ENCODE results near the gene KIF20A. TPM values are rescaled to one million over a fixed set of nuclear protein-coding genes. Genes with fewer than 3 reads are reported as not detected.

KIF20A gene
- total RNA-seq, result 10 to 100 TPM in 1 of 3 donors, 1 to 10 TPM in 2; 1.4 to 12.9 (median 2.8) TPM
- long read RNA-seq, donor 1, result 0 reads
- long read RNA-seq, donor 2, partial matches to known transcripts, result 0 of 3 reads
- long read RNA-seq, donor 2, other reads (novel, unspliced or antisense), result 0 of 3 reads

DNA sequence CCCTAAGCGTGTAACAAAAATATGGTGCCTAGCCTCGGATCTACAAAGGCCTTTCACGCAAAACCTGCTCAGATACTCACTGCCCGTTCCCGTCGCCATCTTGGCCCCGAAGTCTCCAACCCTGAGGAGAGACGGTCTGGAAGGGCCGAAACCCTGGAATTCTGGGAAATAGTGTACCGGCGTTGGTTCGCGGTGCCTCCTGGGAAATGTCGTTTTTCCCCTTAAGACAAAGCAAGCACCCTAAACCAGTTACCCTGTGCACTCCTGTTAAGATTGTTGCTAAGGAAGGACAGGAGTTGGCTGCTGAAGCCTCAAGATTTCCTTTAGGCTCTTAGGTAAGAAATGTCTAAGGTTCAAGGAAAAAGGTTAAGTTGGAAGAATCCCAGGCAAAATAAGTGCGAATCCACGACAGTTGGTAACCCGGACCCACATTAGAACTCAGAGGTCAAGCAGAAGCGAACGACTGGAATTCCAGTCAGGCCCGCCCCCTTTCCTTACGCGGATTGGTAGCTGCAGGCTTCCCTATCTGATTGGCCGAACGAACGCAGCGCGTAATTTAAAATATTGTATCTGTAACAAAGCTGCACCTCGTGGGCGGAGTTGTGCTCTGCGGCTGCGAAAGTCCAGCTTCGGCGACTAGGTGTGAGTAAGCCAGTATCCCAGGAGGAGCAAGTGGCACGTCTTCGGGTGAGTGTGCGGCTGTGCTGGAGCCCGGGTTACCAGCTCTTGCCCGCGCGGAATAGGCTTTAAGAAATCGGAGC, at the start of gene KIF20A, which contains the start of gene BRD8:
Gene KIF20A (plus strand): TSS at position 597 of the 761 bp plus-strand sequence. CDS start 569 bp downstream, outside the sequence.
Gene BRD8 (minus strand): TSS at position 115 of the 761 bp plus-strand sequence. CDS start 16 bp downstream, at position 99.
- DNase-seq (peak; percentile 92 to 99 (median 96)), ATAC-seq (peak; percentile 96)
- Histone ChIP-seq H3K9me3 (no peaks in the 10 kb centered on the region), H3K4me1 (ENCODE audit: low read depth) (peaks cover 19% of the 10 kb centered on the region), H3K4me3 (peak within 1 kb of the TSS; percentile 88), H3K36me3 (ENCODE audit: low read depth) (no peaks in the 10 kb centered on the region)
- TF ChIP-seq, protein P1, sequence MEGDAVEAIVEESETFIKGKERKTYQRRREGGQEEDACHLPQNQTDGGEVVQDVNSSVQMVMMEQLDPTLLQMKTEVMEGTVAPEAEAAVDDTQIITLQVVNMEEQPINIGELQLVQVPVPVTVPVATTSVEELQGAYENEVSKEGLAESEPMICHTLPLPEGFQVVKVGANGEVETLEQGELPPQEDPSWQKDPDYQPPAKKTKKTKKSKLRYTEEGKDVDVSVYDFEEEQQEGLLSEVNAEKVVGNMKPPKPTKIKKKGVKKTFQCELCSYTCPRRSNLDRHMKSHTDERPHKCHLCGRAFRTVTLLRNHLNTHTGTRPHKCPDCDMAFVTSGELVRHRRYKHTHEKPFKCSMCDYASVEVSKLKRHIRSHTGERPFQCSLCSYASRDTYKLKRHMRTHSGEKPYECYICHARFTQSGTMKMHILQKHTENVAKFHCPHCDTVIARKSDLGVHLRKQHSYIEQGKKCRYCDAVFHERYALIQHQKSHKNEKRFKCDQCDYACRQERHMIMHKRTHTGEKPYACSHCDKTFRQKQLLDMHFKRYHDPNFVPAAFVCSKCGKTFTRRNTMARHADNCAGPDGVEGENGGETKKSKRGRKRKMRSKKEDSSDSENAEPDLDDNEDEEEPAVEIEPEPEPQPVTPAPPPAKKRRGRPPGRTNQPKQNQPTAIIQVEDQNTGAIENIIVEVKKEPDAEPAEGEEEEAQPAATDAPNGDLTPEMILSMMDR (IDR thresholded peaks at IDR 0.05), result no peak
- intact Hi-C loops (cut with DNase I, micrococcal nuclease), result no loop called here

DNA sequence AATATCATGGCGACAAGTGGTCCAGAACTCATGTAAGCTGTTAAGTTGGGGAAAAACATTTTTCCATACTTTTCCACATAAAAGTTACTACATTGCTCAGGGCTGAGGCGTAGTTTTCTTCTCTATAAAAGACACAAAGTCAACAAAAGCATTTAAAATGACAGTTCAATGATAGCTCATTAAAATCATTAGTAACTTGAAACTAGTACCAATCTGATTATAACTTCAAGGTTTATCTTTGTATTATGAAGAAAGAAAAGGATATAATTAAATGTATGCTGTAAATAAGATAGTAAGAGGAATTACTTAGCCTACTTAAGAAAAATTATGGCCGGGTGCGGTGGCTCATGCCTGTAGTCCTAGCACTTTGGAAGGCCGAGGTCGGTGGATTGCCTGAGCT, 49.6 kb upstream of the KIF20A start:
- Histone ChIP-seq H3K9me3 (no peaks in the 10 kb centered on the region), H3K4me1 (ENCODE audit: low read depth) (no peaks in the 10 kb centered on the region), H3K4me3 (no peak overlapping the region), H3K36me3 (ENCODE audit: low read depth) (no peaks in the 10 kb centered on the region)
- DNase-seq (no peak), ATAC-seq (no peak)
- intact Hi-C loops (cut with DNase I, micrococcal nuclease), result no loop called here
- TF ChIP-seq, protein P1 (IDR thresholded peaks at IDR 0.05), result no peak

DNA sequence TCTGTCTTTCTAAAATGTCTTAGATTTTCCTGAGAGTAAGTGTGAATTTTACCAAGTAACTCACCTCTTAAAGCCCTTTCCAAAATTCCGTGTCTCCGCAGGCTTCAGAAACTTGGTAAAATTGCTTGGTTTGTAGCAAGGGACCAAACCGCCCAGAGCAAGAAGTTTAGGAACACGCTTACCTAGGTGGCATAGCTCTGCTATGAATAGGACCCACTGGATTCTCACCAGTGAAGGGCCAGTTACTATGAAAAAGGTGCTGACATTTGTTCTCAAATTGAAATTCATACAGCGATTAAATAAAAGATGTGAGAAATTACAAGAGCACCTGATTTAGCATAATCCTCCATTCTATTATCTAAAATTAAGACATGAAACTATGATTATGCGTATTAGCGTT, 46.4 kb upstream of the KIF20A start:
- intact Hi-C loops (cut with DNase I, micrococcal nuclease), result loop anchor here (2.0 to 5.0 kb wide), 2 partner anchors 55 to 56 kb away; no protein-coding TSS in a partner anchor
- no peak for ATAC-seq
- H3K4me1 ChIP-seq (ENCODE audit: low read depth), result no peaks in the 10 kb centered on the region
- TF ChIP-seq, protein P1 (IDR thresholded peaks at IDR 0.05), result no peak
- no peak for DNase-seq
- H3K9me3 ChIP-seq, result no peaks in the 10 kb centered on the region
- no peaks in the 10 kb centered on the region for H3K36me3 ChIP-seq (ENCODE audit: low read depth)
- no peak overlapping the region for H3K4me3 ChIP-seq

DNA sequence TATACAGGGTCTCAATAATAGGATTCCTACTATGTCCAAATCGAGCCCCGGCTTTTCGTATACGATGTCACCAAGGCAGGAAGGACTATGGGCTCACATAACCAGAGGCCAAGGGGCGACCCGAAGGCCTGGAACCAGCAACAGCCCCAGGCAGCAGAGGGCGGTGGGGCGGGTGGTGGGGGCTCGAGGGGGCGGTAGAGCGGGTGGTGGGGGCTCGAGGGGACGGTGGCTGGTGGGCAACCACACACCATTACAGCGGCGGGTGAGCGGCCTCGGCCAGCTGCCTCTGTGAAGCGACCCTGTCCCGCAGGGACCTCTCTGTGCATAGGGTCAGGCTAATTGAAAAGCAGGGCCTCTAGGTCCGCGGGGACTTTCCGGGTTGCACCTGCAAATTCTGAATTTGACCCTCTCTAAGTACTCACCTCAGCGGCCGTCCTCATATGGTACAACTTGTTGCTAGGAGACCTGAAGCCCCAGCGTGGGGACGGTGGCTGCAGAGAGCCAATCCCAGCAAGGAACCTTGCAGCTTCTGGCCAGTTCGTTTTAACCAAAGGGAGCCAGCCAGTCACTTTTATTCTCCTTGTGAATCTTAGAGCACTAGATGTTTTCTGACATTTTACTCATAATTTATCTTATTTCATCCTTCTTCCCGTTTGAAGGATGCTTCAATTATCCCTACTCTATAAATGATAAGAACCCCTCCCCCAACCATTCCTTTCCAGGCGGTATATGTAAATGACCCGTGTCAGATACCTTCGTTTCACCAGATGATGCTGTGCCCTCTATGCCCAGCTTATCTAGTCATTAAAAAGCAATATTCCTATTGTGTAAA, 39.7 kb upstream of the KIF20A start, which contains the start of gene NME5:
Gene NME5 (minus strand): TSS at position 480 of the 832 bp plus-strand sequence. CDS start 648 bp downstream, outside the sequence.
- peak; percentile 61 to 63 (median 61) for DNase-seq
- H3K9me3 ChIP-seq, result no peaks in the 10 kb centered on the region
- H3K4me3 ChIP-seq, result no peak within 1 kb of the TSS
- TF ChIP-seq, protein P1 (IDR thresholded peaks at IDR 0.05), result no peak
- H3K4me1 ChIP-seq (ENCODE audit: low read depth), result no peaks in the 10 kb centered on the region
- intact Hi-C loops (cut with DNase I, micrococcal nuclease), result no loop called here
- ATAC-seq, result peak; percentile 87
- no peaks in the 10 kb centered on the region for H3K36me3 ChIP-seq (ENCODE audit: low read depth)

DNA sequence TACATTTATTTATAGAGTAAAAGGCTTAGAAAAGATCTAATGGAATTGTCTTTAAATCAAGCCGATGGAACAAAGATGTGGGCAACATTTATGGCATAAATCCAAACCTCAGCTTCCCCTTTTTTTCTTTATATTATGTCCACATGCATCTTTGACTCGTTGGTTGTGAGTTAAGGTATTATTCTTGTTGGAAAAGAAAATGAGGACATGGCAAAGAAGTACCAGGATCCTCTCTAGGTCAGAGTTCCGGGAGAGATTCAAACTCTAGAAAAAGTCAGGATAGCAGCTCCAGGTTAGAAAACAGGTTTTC, 39.2 kb upstream of the KIF20A start:
- intact Hi-C loops (cut with DNase I, micrococcal nuclease), result no loop called here
- no peak for ATAC-seq
- Histone ChIP-seq H3K36me3 (ENCODE audit: low read depth) (no peaks in the 10 kb centered on the region), H3K4me3 (no peak overlapping the region), H3K9me3 (no peaks in the 10 kb centered on the region), H3K4me1 (ENCODE audit: low read depth) (no peaks in the 10 kb centered on the region)
- no peak for DNase-seq
- TF ChIP-seq, protein P1 (IDR thresholded peaks at IDR 0.05), result no peak

All from mucosa of descending colon (tissue), 3 donors.